ENCODE data around the gene LUZP1.

LUZP1 gene

GRCh38 chr1:23080885-23081284 lies 87.8 kb downstream of the LUZP1 start:
- DNase-seq, result no peak

GRCh38 chr1:23079025-23079424 lies 89.6 kb downstream of the LUZP1 start:
- no peak for DNase-seq

GRCh38 chr1:23074012-23074411 lies 94.6 kb downstream of the LUZP1 start:
- DNase-seq, result no peak

- DNase-seq, result no peak
Measured at GRCh38 chr1:23069675-23070074, 99.0 kb downstream of the LUZP1 start.

- DNase-seq, result no peak
Measured at GRCh38 chr1:23069149-23069548, 99.5 kb downstream of the LUZP1 start.

GRCh38 chr1:23066075-23066474 lies 102.6 kb downstream of the LUZP1 start:
- DNase-seq, result no peak

GRCh38 chr1:23065385-23065784 lies 103.3 kb downstream of the LUZP1 start:
- DNase-seq, result no peak

- DNase-seq, result no peak
Measured at GRCh38 chr1:23062271-23062670, 106.4 kb downstream of the LUZP1 start.

- no peak for DNase-seq
Measured at GRCh38 chr1:23057301-23057700, 111.4 kb downstream of the LUZP1 start.

GRCh38 chr1:23051290-23051909 lies 117.3 kb downstream of the LUZP1 start:
- no peak for DNase-seq

GRCh38 chr1:23050201-23050600 lies 118.5 kb downstream of the LUZP1 start:
- no peak for DNase-seq

- DNase-seq, result no peak
Measured at GRCh38 chr1:23044035-23044434, 124.6 kb downstream of the LUZP1 start.

- DNase-seq, result no peak
Measured at GRCh38 chr1:23040509-23040908, 128.1 kb downstream of the LUZP1 start.

GRCh38 chr1:23039308-23039826 lies 129.3 kb downstream of the LUZP1 start:
- no peak for DNase-seq

GRCh38 chr1:23037081-23037740 lies 131.4 kb downstream of the LUZP1 start:
- DNase-seq, result no peak

- no peak for DNase-seq
Measured at GRCh38 chr1:23035823-23036452, 132.7 kb downstream of the LUZP1 start.

All from activated CD4-positive, CD25-positive, alpha-beta regulatory T cell (primary cell).